MM.1S (cell line): ENCODE measurements around the gene PGF.

Experiments used
- EZH2 ChIP-seq: fragments of 300-600 bp; sonication (generic); optimal IDR thresholded peaks from 2 replicates; pipeline ENCODE3; 2017; ENCODE audit warnings: low read depth, mild to moderate bottlenecking, antibody characterized with exemption, low read length, mixed read lengths
- TF ChIP-seq, protein P1 (sequence below): fragments of 300-600 bp; sonication (generic); IDR thresholded peaks from 2 replicates; pipeline ENCODE4 v1.5.1; 2016; ENCODE audit warnings: antibody characterized with exemption, low read length, mixed read lengths

DNA sequence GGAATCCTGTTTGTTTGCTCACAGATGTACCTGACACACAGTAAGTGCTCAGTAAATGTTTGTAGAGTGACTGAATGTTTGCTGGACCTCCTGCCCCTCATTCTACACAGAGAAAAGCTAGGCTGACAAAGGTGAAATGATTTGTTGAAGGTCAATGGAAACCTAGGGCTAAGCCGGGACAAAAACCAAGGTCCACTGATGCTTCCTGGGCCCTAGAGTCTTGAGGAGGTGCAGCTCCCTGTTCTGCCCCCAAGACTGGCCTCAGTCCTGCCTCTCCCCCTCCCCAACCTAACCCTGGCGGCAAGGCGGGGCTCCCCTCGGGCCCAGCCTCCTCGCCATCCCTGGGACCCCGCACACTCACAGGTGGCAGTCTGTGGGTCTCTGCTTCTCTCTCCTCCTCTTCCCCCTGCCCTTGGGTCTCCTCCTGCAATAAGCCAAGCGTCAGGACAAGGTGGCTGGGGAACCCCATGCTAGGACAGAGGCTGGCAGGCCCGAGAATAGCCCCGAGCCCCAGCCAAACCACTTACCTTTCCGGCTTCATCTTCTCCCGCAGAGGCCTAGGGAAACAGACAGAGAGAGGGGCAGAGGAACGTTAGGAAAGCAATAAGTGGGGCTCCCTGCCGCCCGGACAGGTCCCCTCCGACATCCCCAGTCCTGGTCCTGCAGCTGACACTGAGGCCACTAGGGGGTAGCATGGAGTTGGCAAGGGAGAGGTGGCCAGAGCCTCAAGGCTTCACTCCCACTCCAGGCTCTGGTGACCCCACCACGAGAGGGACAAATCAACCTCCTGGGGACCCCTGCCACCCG lies 9.3 kb downstream of the PGF start:
- TF ChIP-seq, protein P1, sequence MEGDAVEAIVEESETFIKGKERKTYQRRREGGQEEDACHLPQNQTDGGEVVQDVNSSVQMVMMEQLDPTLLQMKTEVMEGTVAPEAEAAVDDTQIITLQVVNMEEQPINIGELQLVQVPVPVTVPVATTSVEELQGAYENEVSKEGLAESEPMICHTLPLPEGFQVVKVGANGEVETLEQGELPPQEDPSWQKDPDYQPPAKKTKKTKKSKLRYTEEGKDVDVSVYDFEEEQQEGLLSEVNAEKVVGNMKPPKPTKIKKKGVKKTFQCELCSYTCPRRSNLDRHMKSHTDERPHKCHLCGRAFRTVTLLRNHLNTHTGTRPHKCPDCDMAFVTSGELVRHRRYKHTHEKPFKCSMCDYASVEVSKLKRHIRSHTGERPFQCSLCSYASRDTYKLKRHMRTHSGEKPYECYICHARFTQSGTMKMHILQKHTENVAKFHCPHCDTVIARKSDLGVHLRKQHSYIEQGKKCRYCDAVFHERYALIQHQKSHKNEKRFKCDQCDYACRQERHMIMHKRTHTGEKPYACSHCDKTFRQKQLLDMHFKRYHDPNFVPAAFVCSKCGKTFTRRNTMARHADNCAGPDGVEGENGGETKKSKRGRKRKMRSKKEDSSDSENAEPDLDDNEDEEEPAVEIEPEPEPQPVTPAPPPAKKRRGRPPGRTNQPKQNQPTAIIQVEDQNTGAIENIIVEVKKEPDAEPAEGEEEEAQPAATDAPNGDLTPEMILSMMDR = peak; percentile 66
- TF ChIP-seq EZH2 = no peak
